GM12878 (cell line): ENCODE measurements around the gene TRPC3. TPM values are rescaled to one million over a fixed set of nuclear protein-coding genes. Genes with fewer than 3 reads are reported as not detected.

ENCODE experiments used
- ATAC-seq: fragments of 200-7000 bp; cut with Tn5 transposase; 3 replicates; pipeline ENCODE4 v1.9.1; 2020; ENCODE audit warnings: mild to moderate bottlenecking, moderate library complexity
- BruUV-seq: library from RNA; stranded (reverse); fragments of 400-500 nt; replicated peaks from 2 replicates; lab custom pipeline; 2021; lab: Mats Ljungman, UMichigan
- CTCF ChIA-PET: fragments of 300-600 bp; sonication (Branson Sonifier 250); formaldehyde crosslinking; extraction: SDS; loops from one replicate; lab custom pipeline; 2021; ENCODE audit warnings: inconsistent platforms; lab: Yijun Ruan, JAX
- POLR2A ChIA-PET: fragments of 350-600 bp; formaldehyde crosslinking; extraction: SDS; loops from one replicate; lab custom pipeline; 2021; ENCODE audit warnings: inconsistent platforms; lab: Charles Lee
- RAD21 ChIA-PET: fragments of 300-600 bp; sonication (Branson Sonifier 250); formaldehyde crosslinking; loops from one replicate; lab custom pipeline; 2023; ENCODE audit warnings: antibody characterized with exemption; ENCODE audit not compliant: unreplicated experiment; lab: Charles Lee
- SMC1A ChIA-PET: fragments of 300-600 bp; sonication (Branson Sonifier 250); formaldehyde crosslinking; loops from one replicate; lab custom pipeline; 2023; ENCODE audit not compliant: unreplicated experiment, uncharacterized antibody; lab: Charles Lee
- DNase-seq: peaks from one replicate; pipeline ENCODE4 v3.0.0-alpha.2; 2011; ENCODE audit warnings: low read depth, low spot score
- FAIRE-seq: peaks from 3 replicates; lab custom pipeline; 2011; peaks lifted over from hg19 to GRCh38; lab: Jason Lieb, UNC
- H2AFZ ChIP-seq: 2 replicates; pipeline ENCODE4 v1.6.0; 2011; ENCODE audit warnings: low read depth, low read length, control low read depth; ENCODE audit not compliant: control insufficient read depth
- H3K27ac ChIP-seq: 2 replicates; pipeline ENCODE4 v1.5.1; 2011; ENCODE audit warnings: control low read depth; ENCODE audit not compliant: control insufficient read depth, insufficient read depth
- H3K27me3 ChIP-seq, 2 experiments: replicated peaks in 1 of 2; 2 replicates each; pipeline versions ENCODE4 v1.6.0 to v1.6.1; 2011; ENCODE audit warnings: low read length in 1 of 2; ENCODE audit not compliant: control insufficient read depth in 2 of 2, insufficient read depth in 2 of 2
- H3K36me3 ChIP-seq, 2 experiments: 2 replicates each; pipeline ENCODE4 v1.5.1; 2011; ENCODE audit warnings: low read length in 1 of 2; ENCODE audit not compliant: control insufficient read depth in 2 of 2, insufficient read depth in 2 of 2
- H3K4me1 ChIP-seq: 2 replicates; pipeline ENCODE4 v1.6.1; 2011; ENCODE audit warnings: mild to moderate bottlenecking, low read length, moderate library complexity, mixed read lengths; ENCODE audit not compliant: control insufficient read depth, insufficient read depth
- H3K4me2 ChIP-seq: 2 replicates; pipeline ENCODE4 v1.6.0; 2011; ENCODE audit warnings: control low read depth; ENCODE audit not compliant: control insufficient read depth, insufficient read depth
- H3K4me3 ChIP-seq: fragments of 200-600 bp; sonication (generic); 2 replicates; pipeline ENCODE4 v1.5.1; 2016
- H3K79me2 ChIP-seq: 2 replicates; pipeline ENCODE4 v1.6.0; 2011; ENCODE audit warnings: low read length; ENCODE audit not compliant: control insufficient read depth, insufficient read depth
- H3K9ac ChIP-seq: 2 replicates; pipeline ENCODE4 v1.8.0; 2011; ENCODE audit warnings: low read length, control low read depth, mixed read lengths; ENCODE audit not compliant: control insufficient read depth, insufficient read depth
- H3K9me3 ChIP-seq: replicated peaks from 3 replicates; pipeline ENCODE4 v1.5.1; 2011; ENCODE audit warnings: mild to moderate bottlenecking, low read length; ENCODE audit not compliant: control insufficient read depth, insufficient read depth
- H4K20me1 ChIP-seq: 2 replicates; pipeline ENCODE4 v1.6.0; 2011; ENCODE audit not compliant: control insufficient read depth, insufficient read depth
- HDAC6 ChIP-seq: fragments of 200-600 bp; sonication (generic); IDR thresholded peaks from one replicate; pipeline ENCODE4 v1.8.0; 2017; ENCODE audit warnings: antibody characterized with exemption; ENCODE audit not compliant: unreplicated experiment
- JUNB ChIP-seq: IDR thresholded peaks from 2 replicates; pipeline ENCODE4 v1.6.1; 2016; ENCODE audit warnings: antibody characterized with exemption, mild to moderate bottlenecking
- NBN ChIP-seq: fragments of 450-650 bp; IDR thresholded peaks from 2 replicates; pipeline ENCODE4 v1.6.1; 2016
- SREBF1 ChIP-seq: IDR thresholded peaks from 2 replicates; pipeline ENCODE4 v1.6.1; 2012; ENCODE audit warnings: mild to moderate bottlenecking, low read length
- WGBS: methylation state at CpG from one replicate; pipeline ENCODE4 v1.1.6; 2016; ENCODE audit warnings: low lambda C conversion rate; ENCODE audit not compliant: insufficient replicate concordance, insufficient coverage; ENCODE audit errors: missing lambda C conversion rate; 5-methylcytosine and 5-hydroxymethylcytosine counted together
- in situ Hi-C: fragments of 300-500 bp; cut with MboI; formaldehyde crosslinking; loops from 9 replicates; pipeline ENCODE4 v1.14.3; 2018; ENCODE audit warnings: mixed read lengths
- intact Hi-C: fragments of 100-400 bp; cut with micrococcal nuclease; formaldehyde crosslinking; loops from one replicate; pipeline ENCODE4 v1.14.2; 2022; ENCODE audit not compliant: unreplicated experiment
- polyA plus RNA-seq, 11 experiments: library from polyadenylated mRNA; depleted of rRNA in 4 of 11; unstranded in 6 of 11; stranded (reverse) in 5 of 11; fragments of >200 nt; fragmentation: Nextera tagmentation in 4 of 11; fragmentation: Illumina TruSeq in 1 of 11; extraction: Ambion mirVana in 4 of 11; extraction: Trizol in 1 of 11; gene quantifications; 1 replicate in 1 of 11; 2 replicates in 10 of 11; pipeline versions ENCODE4 v1.2.1 to v1.2.3, GENCODE V29; 2011 to 2016; ENCODE audit warnings: inconsistent platforms in 2 of 11, missing spikeins in 2 of 11, low read depth in 1 of 11
- total RNA-seq, 4 experiments: library from RNA; depleted of rRNA in 3 of 4; stranded (reverse); fragments of >200 nt in 3 of 4; fragmentation: Illumina TruSeq in 1 of 4; extraction: Trizol in 1 of 4; gene quantifications; 2 replicates each; pipeline versions ENCODE4 v1.2.1 to v1.2.3, GENCODE V29; 2013 to 2021
- TF ChIP-seq, protein P1 (sequence below): fragments of 450-650 bp; conservative IDR thresholded peaks from 2 replicates; pipeline ENCODE4 v1.6.1; 2017; ENCODE audit warnings: mild to moderate bottlenecking, moderate library complexity
- TF ChIP-seq, protein P2 (sequence below): IDR thresholded peaks from 2 replicates; pipeline ENCODE4 v1.6.1; 2012; ENCODE audit warnings: low read depth, low read length, improper control_type of control experiment

The TRPC3 gene
- total and polyA plus RNA-seq, 10 of the 15 experiments (the other 5 are each of a cell fraction or from before 2014, with no cell fraction given) = not detected

- TF ChIP-seq, protein P1, sequence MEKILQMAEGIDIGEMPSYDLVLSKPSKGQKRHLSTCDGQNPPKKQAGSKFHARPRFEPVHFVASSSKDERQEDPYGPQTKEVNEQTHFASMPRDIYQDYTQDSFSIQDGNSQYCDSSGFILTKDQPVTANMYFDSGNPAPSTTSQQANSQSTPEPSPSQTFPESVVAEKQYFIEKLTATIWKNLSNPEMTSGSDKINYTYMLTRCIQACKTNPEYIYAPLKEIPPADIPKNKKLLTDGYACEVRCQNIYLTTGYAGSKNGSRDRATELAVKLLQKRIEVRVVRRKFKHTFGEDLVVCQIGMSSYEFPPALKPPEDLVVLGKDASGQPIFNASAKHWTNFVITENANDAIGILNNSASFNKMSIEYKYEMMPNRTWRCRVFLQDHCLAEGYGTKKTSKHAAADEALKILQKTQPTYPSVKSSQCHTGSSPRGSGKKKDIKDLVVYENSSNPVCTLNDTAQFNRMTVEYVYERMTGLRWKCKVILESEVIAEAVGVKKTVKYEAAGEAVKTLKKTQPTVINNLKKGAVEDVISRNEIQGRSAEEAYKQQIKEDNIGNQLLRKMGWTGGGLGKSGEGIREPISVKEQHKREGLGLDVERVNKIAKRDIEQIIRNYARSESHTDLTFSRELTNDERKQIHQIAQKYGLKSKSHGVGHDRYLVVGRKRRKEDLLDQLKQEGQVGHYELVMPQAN = no peak
These were observed 6.9 kb upstream of the TRPC3 start (continued) for GRCh38 chr4:121958777-121959176.

DNA sequence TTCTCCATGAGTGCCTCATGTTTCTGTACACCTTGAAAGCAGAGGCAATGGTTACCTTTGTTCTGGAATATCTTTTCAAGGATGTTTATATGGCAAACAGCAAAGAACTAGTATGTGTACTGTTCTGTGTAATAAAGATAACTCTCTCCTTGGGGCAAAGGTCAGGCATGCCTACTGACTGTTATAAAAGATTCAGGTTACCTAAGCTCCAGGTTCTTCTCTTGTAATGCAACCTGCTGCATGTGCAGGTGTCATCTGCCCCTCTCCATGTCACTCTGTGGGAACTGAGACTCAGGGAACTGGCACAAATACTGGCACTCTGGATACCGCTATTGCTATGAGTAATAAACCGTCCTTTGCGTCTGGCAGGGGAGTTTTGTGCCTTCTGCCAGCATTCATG lies 5.4 kb upstream of the TRPC3 start:
- no peak for DNase-seq
- Histone ChIP-seq H2AFZ (no peak overlapping the region), H4K20me1 (no peaks in the 10 kb centered on the region), H3K4me1 (no peaks in the 10 kb centered on the region), H3K79me2 (no peaks in the 10 kb centered on the region), H3K9me3 (no peaks in the 10 kb centered on the region), H3K27ac (no peak overlapping the region), H3K36me3 (no peaks in the 10 kb centered on the region), H3K9ac (no peak overlapping the region), H3K4me2 (no peak overlapping the region), H3K27me3 (peaks cover 0 to 7% of the 10 kb centered on the region in 2 experiments; a peak in 3 of 4 replicates), H3K4me3 (no peak overlapping the region)
- no peak for FAIRE-seq
- SMC1A ChIA-PET = no interaction called here
- RAD21 ChIA-PET = no interaction called here
- intact Hi-C loops = no loop called here
- in situ Hi-C loops = no loop called here
- POLR2A ChIA-PET = no interaction called here
- BruUV-seq = no TSS peak
- CTCF ChIA-PET = interaction anchor here (1.3 to 1.5 kb wide), 2 partner anchors 27 to 621 kb away, joined by 3 read pairs; no protein-coding TSS in a partner anchor
- TF ChIP-seq SREBF1 (no peak), NBN (no peak), JUNB (no peak), HDAC6 (no peak)
- TF ChIP-seq, protein P2, sequence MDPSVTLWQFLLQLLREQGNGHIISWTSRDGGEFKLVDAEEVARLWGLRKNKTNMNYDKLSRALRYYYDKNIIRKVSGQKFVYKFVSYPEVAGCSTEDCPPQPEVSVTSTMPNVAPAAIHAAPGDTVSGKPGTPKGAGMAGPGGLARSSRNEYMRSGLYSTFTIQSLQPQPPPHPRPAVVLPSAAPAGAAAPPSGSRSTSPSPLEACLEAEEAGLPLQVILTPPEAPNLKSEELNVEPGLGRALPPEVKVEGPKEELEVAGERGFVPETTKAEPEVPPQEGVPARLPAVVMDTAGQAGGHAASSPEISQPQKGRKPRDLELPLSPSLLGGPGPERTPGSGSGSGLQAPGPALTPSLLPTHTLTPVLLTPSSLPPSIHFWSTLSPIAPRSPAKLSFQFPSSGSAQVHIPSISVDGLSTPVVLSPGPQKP = no peak
- WGBS = 65% methylated on average over 3 of the region's 3 CpGs
- no peak for ATAC-seq
